ENCODE results near the gene VCAN.

VCAN gene

GRCh38 chr5:83540105-83540504 is 68.6 kb downstream of the VCAN start:
- no peak for DNase-seq

- no peak for DNase-seq
Measured at GRCh38 chr5:83540783-83541182, 69.2 kb downstream of the VCAN start.

GRCh38 chr5:83542839-83543238 is 71.3 kb downstream of the VCAN start:
- DNase-seq = no peak

- DNase-seq = no peak
Measured at GRCh38 chr5:83543898-83544297, 72.4 kb downstream of the VCAN start.

GRCh38 chr5:83547161-83547560 is 75.6 kb downstream of the VCAN start:
- DNase-seq = no peak

- no peak for DNase-seq
Measured at GRCh38 chr5:83547889-83548288, 76.3 kb downstream of the VCAN start.

- DNase-seq = no peak
Measured at GRCh38 chr5:83548581-83548980, 77.0 kb downstream of the VCAN start.

GRCh38 chr5:83549076-83549475 is 77.5 kb downstream of the VCAN start:
- DNase-seq = no peak

GRCh38 chr5:83549674-83550073 is 78.1 kb downstream of the VCAN start:
- DNase-seq = no peak

- no peak for DNase-seq
Measured at GRCh38 chr5:83551821-83552220, 80.3 kb downstream of the VCAN start.

GRCh38 chr5:83552275-83552674 is 80.7 kb downstream of the VCAN start:
- DNase-seq = no peak

- no peak for DNase-seq
Measured at GRCh38 chr5:83553000-83553486, 81.5 kb downstream of the VCAN start.

- DNase-seq = no peak
Measured at GRCh38 chr5:83554133-83554532, 82.6 kb downstream of the VCAN start.

- no peak for DNase-seq
Measured at GRCh38 chr5:83554686-83555085, 83.1 kb downstream of the VCAN start.

GRCh38 chr5:83555263-83555662 is 83.7 kb downstream of the VCAN start:
- DNase-seq = no peak

GRCh38 chr5:83556190-83556589 is 84.6 kb downstream of the VCAN start:
- no peak for DNase-seq

GRCh38 chr5:83559118-83559785 is 87.7 kb downstream of the VCAN start:
- no peak for DNase-seq

GRCh38 chr5:83562071-83562606 is 90.6 kb downstream of the VCAN start:
- no peak for DNase-seq

- no peak for DNase-seq
Measured at GRCh38 chr5:83562791-83563557, 91.4 kb downstream of the VCAN start.

- no peak for DNase-seq
Measured at GRCh38 chr5:83563631-83564030, 92.1 kb downstream of the VCAN start.

- DNase-seq = no peak
Measured at GRCh38 chr5:83564069-83564749, 92.7 kb downstream of the VCAN start.

GRCh38 chr5:83567741-83568140 is 96.2 kb downstream of the VCAN start:
- DNase-seq = no peak

- no peak for DNase-seq
Measured at GRCh38 chr5:83568186-83568585, 96.6 kb downstream of the VCAN start.

- no peak for DNase-seq
Measured at GRCh38 chr5:83570916-83571315, 99.4 kb downstream of the VCAN start.
